IMR-90 (cell line): ENCODE measurements around the gene RENBP. TPM values are rescaled to one million over a fixed set of nuclear protein-coding genes. Genes with fewer than 3 reads are reported as not detected.

ENCODE experiments used
- ATAC-seq: fragments of 200-7000 bp; cut with Tn5 transposase; 2 replicates; pipeline ENCODE4 v1.9.1; 2020; ENCODE audit warnings: low read depth, mild to moderate bottlenecking, moderate library complexity
- BruUV-seq: library from RNA; stranded (reverse); fragments of 400-500 nt; replicated peaks from 2 replicates; lab custom pipeline; 2021; lab: Mats Ljungman, UMichigan
- CTCF ChIA-PET: fragments of 300-600 bp; formaldehyde crosslinking; extraction: SDS; loops from one replicate; lab custom pipeline; 2021; ENCODE audit warnings: antibody characterized with exemption; lab: Yijun Ruan, JAX
- POLR2A ChIA-PET: fragments of 300-600 bp; sonication (Branson Sonifier 250); formaldehyde crosslinking; loops from one replicate; lab custom pipeline; 2022; ENCODE audit warnings: antibody characterized with exemption; ENCODE audit not compliant: unreplicated experiment; lab: Charles Lee
- DNase-seq: peaks from one replicate; pipeline ENCODE4 v3.0.0; 2013
- H2AFZ ChIP-seq: replicated peaks from 2 replicates; pipeline ENCODE3; 2013; ENCODE audit warnings: low read length, mild to moderate bottlenecking; ENCODE audit not compliant: poor library complexity
- H2AK5ac ChIP-seq: 2 replicates; pipeline ENCODE4 v1.6.1; 2013; ENCODE audit warnings: low read depth, low read length, inconsistent platforms
- H2AK9ac ChIP-seq: replicated peaks from 2 replicates; pipeline ENCODE3; 2013; ENCODE audit warnings: mild to moderate bottlenecking, low read depth, low read length, moderate library complexity; ENCODE audit not compliant: poor library complexity
- H2BK120ac ChIP-seq: 2 replicates; pipeline ENCODE4 v1.6.1; 2013; ENCODE audit warnings: low read depth, low read length, inconsistent platforms
- H2BK15ac ChIP-seq: 3 replicates; pipeline ENCODE4 v1.6.1; 2013; ENCODE audit warnings: low read depth, low read length, inconsistent platforms
- H2BK20ac ChIP-seq: 2 replicates; pipeline ENCODE4 v1.6.1; 2013; ENCODE audit warnings: low read depth, mild to moderate bottlenecking, inconsistent platforms, low read length, moderate library complexity
- H2BK5ac ChIP-seq: 2 replicates; pipeline ENCODE4 v1.6.1; 2013; ENCODE audit warnings: mild to moderate bottlenecking, low read depth, low read length, inconsistent platforms; ENCODE audit not compliant: poor library complexity, severe bottlenecking
- H3K14ac ChIP-seq: replicated peaks from 2 replicates; pipeline ENCODE4 v1.6.1; 2013; ENCODE audit warnings: low read depth, low read length, inconsistent platforms
- H3K18ac ChIP-seq: 2 replicates; pipeline ENCODE4 v1.6.1; 2013; ENCODE audit warnings: low read depth, low read length, control low read depth
- H3K23ac ChIP-seq: 2 replicates; pipeline ENCODE4 v1.6.1; 2013; ENCODE audit warnings: low read depth, low read length, inconsistent platforms
- H3K27ac ChIP-seq: 2 replicates; pipeline ENCODE4 v1.5.1; 2013; ENCODE audit warnings: mild to moderate bottlenecking, control low read depth, low read length; ENCODE audit not compliant: insufficient read depth
- H3K27me3 ChIP-seq: 2 replicates; pipeline ENCODE4 v1.6.1; 2013; ENCODE audit warnings: low read length; ENCODE audit not compliant: control insufficient read depth, insufficient read depth
- H3K36me3 ChIP-seq: 2 replicates; pipeline ENCODE4 v1.6.1; 2013; ENCODE audit warnings: low read length, mixed read lengths; ENCODE audit not compliant: control insufficient read depth, insufficient read depth
- H3K4ac ChIP-seq: 2 replicates; pipeline ENCODE4 v1.6.1; 2013; ENCODE audit warnings: low read depth, low read length, inconsistent platforms
- H3K4me1 ChIP-seq: 2 replicates; pipeline ENCODE4 v1.6.1; 2013; ENCODE audit warnings: low read length, mixed read lengths; ENCODE audit not compliant: control insufficient read depth, insufficient read depth
- H3K4me2 ChIP-seq: 2 replicates; pipeline ENCODE4 v1.6.1; 2013; ENCODE audit warnings: low read depth, mild to moderate bottlenecking, control low read depth, low read length, moderate library complexity
- H3K4me3 ChIP-seq: 2 replicates; pipeline ENCODE4 v1.5.1; 2013; ENCODE audit warnings: low read depth, mild to moderate bottlenecking, control low read depth, low read length, moderate library complexity; ENCODE audit not compliant: insufficient read depth
- H3K56ac ChIP-seq: 2 replicates; pipeline ENCODE4 v1.6.1; 2013; ENCODE audit warnings: low read length, inconsistent platforms; ENCODE audit not compliant: insufficient read depth; ENCODE audit errors: extremely low read depth
- H3K79me1 ChIP-seq, 2 experiments: 2 replicates each; pipeline ENCODE4 v1.6.1; 2013; ENCODE audit warnings: low read length in 2 of 2, inconsistent platforms in 1 of 2, low read depth in 1 of 2
- H3K9ac ChIP-seq: 2 replicates; pipeline ENCODE4 v1.6.1; 2013; ENCODE audit warnings: low read depth, low read length, control low read depth
- H3K9me1 ChIP-seq: 2 replicates; pipeline ENCODE4 v1.6.1; 2013; ENCODE audit warnings: low read length, inconsistent platforms; ENCODE audit not compliant: insufficient read depth
- H3K9me3 ChIP-seq: 2 replicates; pipeline ENCODE4 v1.6.1; 2013; ENCODE audit warnings: low read length; ENCODE audit not compliant: control insufficient read depth, insufficient read depth
- H4K20me1 ChIP-seq: 2 replicates; pipeline ENCODE4 v1.6.1; 2013; ENCODE audit warnings: low read length, inconsistent platforms; ENCODE audit not compliant: insufficient read depth
- H4K5ac ChIP-seq: 2 replicates; pipeline ENCODE4 v1.6.1; 2013; ENCODE audit warnings: mild to moderate bottlenecking, low read depth, low read length, control low read depth
- H4K8ac ChIP-seq, 2 experiments: 2 replicates each; pipeline ENCODE4 v1.6.1; 2013; ENCODE audit warnings: low read depth in 2 of 2, low read length in 2 of 2, control low read depth in 1 of 2, inconsistent platforms in 1 of 2
- H4K91ac ChIP-seq: 2 replicates; pipeline ENCODE4 v1.6.1; 2013; ENCODE audit warnings: low read depth, low read length, inconsistent platforms; ENCODE audit not compliant: insufficient read depth
- BHLHE40 ChIP-seq: fragments of 150-350 bp; IDR thresholded peaks from 2 replicates; pipeline ENCODE4 v1.6.1; 2016; ENCODE audit warnings: mild to moderate bottlenecking, low read depth, low read length
- CEBPB ChIP-seq: IDR thresholded peaks from 2 replicates; pipeline ENCODE4 v1.6.1; 2012; ENCODE audit warnings: low read depth, low read length, improper control_type of control experiment
- MAFK ChIP-seq: IDR thresholded peaks from 2 replicates; pipeline ENCODE4 v1.6.1; 2012; ENCODE audit warnings: low read depth, low read length, improper control_type of control experiment
- NFE2L2 ChIP-seq: fragments of 150-350 bp; IDR thresholded peaks from 2 replicates; pipeline ENCODE4 v1.6.1; 2016; ENCODE audit warnings: low read depth, mild to moderate bottlenecking, low read length
- POLR2A ChIP-seq: IDR thresholded peaks from 2 replicates; pipeline ENCODE4 v1.6.1; 2012; ENCODE audit warnings: mild to moderate bottlenecking, low read depth, low read length
- RCOR1 ChIP-seq: IDR thresholded peaks from 2 replicates; pipeline ENCODE4 v1.6.1; 2012; ENCODE audit warnings: mild to moderate bottlenecking, low read length, improper control_type of control experiment; ENCODE audit not compliant: insufficient replicate concordance
- RFX5 ChIP-seq: IDR thresholded peaks from 2 replicates; pipeline ENCODE4 v1.8.0; 2012; ENCODE audit warnings: low read depth, mild to moderate bottlenecking, low read length, moderate library complexity
- SMC3 ChIP-seq: fragments of 150-350 bp; IDR thresholded peaks from 2 replicates; pipeline ENCODE4 v1.6.1; 2016; ENCODE audit warnings: low read depth, mild to moderate bottlenecking, antibody characterized with exemption, low read length, moderate library complexity
- USF2 ChIP-seq: fragments of 150-350 bp; IDR thresholded peaks from 2 replicates; pipeline ENCODE4 v1.6.1; 2017; ENCODE audit warnings: mild to moderate bottlenecking, antibody characterized with exemption, low read length, low read depth
- WGBS, 2 experiments: methylation state at CpG; one replicate each; pipeline versions ENCODE4 v1.1.5 to v1.1.7; 2013; ENCODE audit warnings: missing lambda C conversion rate in 2 of 2; ENCODE audit not compliant: insufficient read length in 1 of 2; ENCODE audit errors: extremely low coverage in 2 of 2; 5-methylcytosine and 5-hydroxymethylcytosine counted together
- dilution Hi-C: fragments of 300-500 bp; cut with HindIII; formaldehyde crosslinking; loops from one replicate; pipeline ENCODE4 v1.14.3; 2018; ENCODE audit warnings: low sequenced_read_pairs; ENCODE audit not compliant: unreplicated experiment
- in situ Hi-C: fragments of 300-500 bp; cut with MboI; formaldehyde crosslinking; loops from 3 replicates; pipeline ENCODE4 v1.14.3; 2019; ENCODE audit warnings: low sequenced_read_pairs, inconsistent platforms, mixed read lengths
- intact Hi-C: fragments of 100-400 bp; cut with micrococcal nuclease; formaldehyde crosslinking; loops from 2 replicates; pipeline ENCODE4 v1.10.0; 2022
- polyA plus RNA-seq, 3 experiments: library from polyadenylated mRNA; depleted of rRNA; stranded (reverse); fragments of >200 nt; gene quantifications; 2 replicates each; pipeline ENCODE4 v1.2.3, GENCODE V29; 2012; ENCODE audit warnings: low replicate concordance in 1 of 3
- total RNA-seq: library from RNA; depleted of rRNA; stranded (reverse); fragments of >200 nt; gene quantifications from 2 replicates; pipeline ENCODE4 v1.2.3, GENCODE V29; 2012

RENBP gene
- total and polyA plus RNA-seq, 2 of the 4 experiments (the other 2 are of a cell fraction) = 0.15 to 0.18 TPM

GRCh38 chrX:153965406-153965805, 21.0 kb upstream of the RENBP start:
- no peak overlapping the region for H3K4me2 ChIP-seq
- peaks cover 9% of the 10 kb centered on the region; the same call in 1 of the 2 replicates for H3K9me1 ChIP-seq
- peaks cover 76% of the 10 kb centered on the region for H4K20me1 ChIP-seq
- no peak overlapping the region for H2AK5ac ChIP-seq
- H4K8ac ChIP-seq = no peak overlapping the region
- no peak overlapping the region for H4K91ac ChIP-seq
- no peak overlapping the region for H2AK9ac ChIP-seq
- no peaks in the 10 kb centered on the region for H3K27me3 ChIP-seq
- WGBS, 2 experiments = no CpG with 5 or more reads among the region's 5 CpGs
- no peaks in the 10 kb centered on the region for H3K9me3 ChIP-seq
- H3K4me1 ChIP-seq = peaks cover 18% of the 10 kb centered on the region
- no peak overlapping the region for H2BK20ac ChIP-seq
- no peak overlapping the region for H4K5ac ChIP-seq
- no peak overlapping the region for H3K27ac ChIP-seq
- no peak overlapping the region for H3K18ac ChIP-seq
- no peak overlapping the region for H2BK120ac ChIP-seq
- BruUV-seq = no TSS peak
- ATAC-seq (no peak), DNase-seq (no peak)
- H2BK15ac ChIP-seq = no peak overlapping the region
- peaks cover 33% of the 10 kb centered on the region for H3K36me3 ChIP-seq
- TF ChIP-seq RCOR1 = no peak
- no peak for TF ChIP-seq BHLHE40
- TF ChIP-seq SMC3 = no peak
- TF ChIP-seq NFE2L2 = no peak
- TF ChIP-seq MAFK = no peak
- TF ChIP-seq USF2 = no peak
- TF ChIP-seq POLR2A = no peak
- TF ChIP-seq RFX5 = no peak
- TF ChIP-seq CEBPB = no peak
- no peak overlapping the region for H3K4me3 ChIP-seq
- no peak overlapping the region for H3K14ac ChIP-seq
- H3K23ac ChIP-seq = no peak overlapping the region
- H3K4ac ChIP-seq = no peak overlapping the region
- CTCF ChIA-PET = no interaction called here
- H2AFZ ChIP-seq = no peak overlapping the region
- no peak overlapping the region for H3K9ac ChIP-seq
- intact Hi-C loops = no loop called here
- H3K79me1 ChIP-seq = peaks cover 5 to 22% of the 10 kb centered on the region in 2 experiments; a peak in 3 of 4 replicates
- dilution Hi-C loops = no loop called here
- POLR2A ChIA-PET = no interaction called here
- in situ Hi-C loops = loop anchor here (10.0 kb wide), 1 partner anchor 201 kb away; the partner anchor contains the start of gene PLXNB3
- H3K56ac ChIP-seq = no peak overlapping the region
- no peak overlapping the region for H2BK5ac ChIP-seq
